IPS-18c (cell line): ENCODE measurements around the gene NUCKS1.

Experiments
- H3K4me3 ChIP-seq: 2 replicates; pipeline ENCODE4 v1.7.0; 2013; ENCODE audit warnings: low read depth, mild to moderate bottlenecking, low read length, moderate library complexity; ENCODE audit not compliant: insufficient read depth
- H3K9me3 ChIP-seq: one replicate; pipeline ENCODE4 v1.6.1; 2013; ENCODE audit warnings: mild to moderate bottlenecking, low read length, moderate library complexity; ENCODE audit not compliant: control insufficient read depth, insufficient read depth

Gene NUCKS1

GRCh38 chr1:205690122-205690756 lies 59.7 kb downstream of the NUCKS1 start:
- no peak overlapping the region for H3K4me3 ChIP-seq
- peaks cover 2% of the 10 kb centered on the region for H3K9me3 ChIP-seq

DNA sequence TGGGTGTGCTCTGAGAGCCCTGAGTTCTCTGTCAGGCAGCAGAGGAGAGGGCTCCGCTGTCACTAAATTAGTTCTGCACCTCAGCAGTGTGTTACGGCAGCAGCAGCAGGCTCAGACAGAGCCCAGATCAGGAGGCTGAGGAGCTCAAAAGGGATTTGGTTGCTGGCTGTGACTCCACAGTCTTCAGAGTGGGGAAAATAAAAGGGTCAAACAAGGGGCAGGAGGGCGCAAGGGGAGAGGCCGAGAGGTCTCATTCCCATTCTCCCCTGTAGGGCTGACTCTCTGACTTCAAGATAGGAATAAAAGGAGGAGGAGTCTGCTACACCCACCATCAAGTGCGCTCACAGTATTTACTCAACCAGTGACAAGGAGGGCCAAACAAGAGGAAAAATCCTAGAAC lies 60.5 kb downstream of the NUCKS1 start:
- peaks cover 2% of the 10 kb centered on the region for H3K9me3 ChIP-seq
- H3K4me3 ChIP-seq: no peak overlapping the region

DNA sequence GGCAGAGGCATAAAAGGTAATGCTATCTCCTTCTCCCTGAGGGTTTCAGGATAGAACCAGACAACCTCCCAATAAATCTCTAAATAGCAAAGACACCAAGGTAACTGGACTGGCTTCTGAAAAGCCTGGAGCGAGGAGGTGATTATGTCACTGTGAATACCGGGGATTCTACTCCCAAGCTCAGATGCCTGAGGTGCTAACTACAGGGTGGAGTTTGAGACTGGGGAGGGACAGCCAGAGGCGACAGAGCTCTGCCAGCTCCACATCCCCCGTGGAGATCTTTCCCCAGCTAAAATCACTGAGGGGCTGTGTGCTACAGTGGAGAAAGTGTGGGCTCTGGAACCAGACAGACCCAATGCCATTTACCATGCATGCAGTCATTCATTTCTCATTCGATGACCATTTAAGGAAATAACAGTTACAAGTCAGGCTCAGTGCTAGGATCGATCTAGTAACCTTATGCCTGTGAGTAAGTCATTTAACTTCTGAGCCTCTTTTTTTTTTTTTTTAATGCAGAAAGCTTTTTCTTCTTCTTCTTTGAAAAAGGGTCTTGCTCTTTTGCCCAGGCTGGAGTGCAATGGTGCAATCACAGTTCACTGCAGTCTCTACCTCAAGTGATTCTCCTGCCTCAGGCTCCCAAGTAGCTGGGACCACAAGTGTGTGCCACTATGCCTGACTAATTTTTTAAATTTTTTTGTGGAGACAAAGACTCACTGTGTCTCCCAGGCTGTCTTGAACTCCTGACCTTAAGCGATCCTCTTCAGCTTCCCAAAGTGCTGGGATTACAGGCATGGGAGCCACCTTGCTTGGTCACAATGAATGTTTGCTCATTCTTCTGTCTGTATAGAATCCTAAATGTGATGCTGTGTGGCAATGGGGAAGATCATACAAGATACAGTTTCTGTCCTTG lies 61.6 kb downstream of the NUCKS1 start:
- no peak overlapping the region for H3K4me3 ChIP-seq
- H3K9me3 ChIP-seq: peaks cover 2% of the 10 kb centered on the region

DNA sequence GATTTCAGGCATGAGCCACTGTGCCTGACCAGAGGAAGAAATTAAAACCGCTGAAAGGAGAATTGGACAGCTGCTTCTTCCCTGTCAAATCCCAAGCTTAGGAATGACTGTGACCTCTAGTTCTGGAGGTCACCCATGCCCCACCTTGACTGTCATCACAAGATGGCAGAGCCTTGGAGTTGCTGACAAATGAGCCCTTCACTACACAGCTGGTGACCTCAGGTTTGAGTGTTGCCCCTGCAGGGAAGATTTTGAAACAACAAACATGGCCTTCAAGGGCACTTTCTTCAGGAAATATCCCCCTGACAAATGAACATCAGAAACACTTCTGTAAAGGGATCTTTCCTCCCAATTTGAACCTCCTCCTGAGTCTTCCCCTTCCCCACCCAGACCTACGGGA lies 62.7 kb downstream of the NUCKS1 start:
- Histone ChIP-seq H3K9me3 (peaks cover 2% of the 10 kb centered on the region), H3K4me3 (no peak overlapping the region)

GRCh38 chr1:205681364-205681763 lies 68.6 kb downstream of the NUCKS1 start:
- H3K4me3 ChIP-seq: no peak overlapping the region

GRCh38 chr1:205680073-205680851 lies 69.7 kb downstream of the NUCKS1 start, which contains the start of gene SLC45A3:
Gene SLC45A3 (minus strand): TSS chr1:205680509. CDS start chr1:205664656, 15,853 bp downstream.
- no peaks in the 10 kb centered on the region for H3K9me3 ChIP-seq
- H3K4me3 ChIP-seq: peak within 1 kb of the TSS; percentile 85

More at GRCh38 chr1:205681364-205681763, 68.6 kb downstream of the NUCKS1 start:
- H3K9me3 ChIP-seq: no peaks in the 10 kb centered on the region

DNA sequence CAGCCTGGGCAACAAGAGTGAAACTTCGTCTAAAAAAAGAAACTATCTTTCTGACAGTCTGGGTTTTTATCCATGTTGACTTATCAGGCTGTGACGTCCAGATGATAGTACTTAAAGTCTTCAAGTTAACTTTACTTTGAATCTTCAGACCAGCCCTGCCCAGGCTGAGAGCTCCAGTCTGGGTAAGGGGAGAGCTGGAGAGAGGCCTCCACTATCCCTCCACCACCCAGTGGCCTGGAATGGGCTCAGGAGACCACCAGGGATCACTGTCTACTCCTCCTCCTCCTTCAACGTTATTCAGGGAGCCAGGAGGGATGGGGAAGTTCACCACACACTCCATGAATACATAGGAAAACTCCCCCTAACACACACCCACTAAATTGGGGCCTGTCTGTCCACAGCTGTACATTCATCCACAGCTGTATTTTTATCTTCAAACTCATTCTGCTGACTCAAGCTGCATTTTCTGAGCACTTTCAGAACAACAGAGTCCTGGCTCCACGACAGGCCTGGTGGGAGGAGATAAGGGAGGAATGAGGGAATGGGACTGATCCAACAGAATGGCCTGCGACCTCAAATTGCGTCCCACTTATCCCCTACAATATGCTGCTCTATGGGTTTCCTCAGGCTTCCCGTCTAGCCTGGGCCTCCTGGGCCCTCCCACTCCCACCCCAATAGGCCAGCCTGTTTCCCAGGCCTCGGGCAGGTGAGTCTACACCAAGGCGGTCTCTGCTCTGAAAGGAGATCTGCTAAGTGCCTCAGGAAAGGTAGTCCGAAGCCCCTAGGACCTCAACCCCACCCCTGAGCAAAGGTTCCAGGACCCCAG lies 71.5 kb downstream of the NUCKS1 start:
- Histone ChIP-seq H3K4me3 (0 out of 2 replicates have a peak overlapping the region, but pooled peaks have one; percentile 85), H3K9me3 (no peaks in the 10 kb centered on the region)

GRCh38 chr1:205677167-205677566 lies 72.8 kb downstream of the NUCKS1 start:
- H3K4me3 ChIP-seq: no peak overlapping the region

DNA sequence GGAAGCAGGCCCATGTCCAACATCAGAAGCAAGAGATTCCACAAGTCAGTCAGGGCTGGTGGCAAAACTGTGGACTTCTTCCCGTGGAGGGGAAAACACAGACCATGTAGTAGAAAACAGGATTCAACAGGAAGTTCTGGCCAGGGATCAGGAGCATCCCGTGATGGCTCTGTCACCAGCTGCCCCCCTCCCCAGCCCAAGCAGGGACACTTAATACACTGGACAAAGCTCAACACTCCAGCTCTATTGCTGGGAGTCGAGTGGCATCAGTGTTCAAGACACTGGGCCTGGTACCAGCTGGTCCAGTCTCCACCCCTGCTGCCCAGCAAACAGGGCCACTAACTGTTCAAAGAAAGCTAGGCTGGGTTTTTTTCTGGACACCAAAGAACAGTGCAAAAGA lies 73.4 kb downstream of the NUCKS1 start:
- Histone ChIP-seq H3K9me3 (no peaks in the 10 kb centered on the region), H3K4me3 (no peak overlapping the region)

More at GRCh38 chr1:205677167-205677566, 72.8 kb downstream of the NUCKS1 start:
- H3K9me3 ChIP-seq: no peaks in the 10 kb centered on the region

- no peaks in the 10 kb centered on the region for H3K9me3 ChIP-seq
- H3K4me3 ChIP-seq: 0 out of 2 replicates have a peak overlapping the region, but pooled peaks have one; percentile 3
Measured at GRCh38 chr1:205676002-205676401, 74.0 kb downstream of the NUCKS1 start.

- Histone ChIP-seq H3K4me3 (no peak overlapping the region), H3K9me3 (no peaks in the 10 kb centered on the region)
Measured at GRCh38 chr1:205675247-205675646, 74.7 kb downstream of the NUCKS1 start.

GRCh38 chr1:205672970-205673369 lies 77.0 kb downstream of the NUCKS1 start:
- H3K9me3 ChIP-seq: no peaks in the 10 kb centered on the region
- H3K4me3 ChIP-seq: no peak overlapping the region

DNA sequence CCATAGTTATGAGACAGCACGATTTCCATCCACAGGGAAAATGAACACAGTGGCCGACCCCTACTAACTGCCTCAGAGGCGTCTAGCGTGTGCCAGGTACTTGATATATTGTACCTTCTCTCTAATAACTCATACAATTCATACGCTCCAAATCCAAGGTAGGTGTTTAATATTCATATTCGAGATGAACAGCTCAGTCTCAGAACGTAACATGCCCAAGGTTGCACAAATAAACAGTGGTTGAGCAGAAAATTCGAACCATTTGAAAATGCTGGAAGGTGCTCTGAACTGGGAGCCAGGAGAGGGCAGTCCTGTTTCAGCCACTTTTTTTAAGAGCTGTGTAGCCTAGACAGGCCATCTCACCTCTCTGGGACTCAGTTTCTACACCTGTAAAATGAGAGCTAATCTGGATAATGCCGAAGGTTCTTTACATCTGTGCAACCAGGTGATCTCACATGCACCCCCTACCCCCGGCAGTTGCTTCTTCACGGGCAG lies 77.5 kb downstream of the NUCKS1 start:
- no peak overlapping the region for H3K4me3 ChIP-seq
- no peaks in the 10 kb centered on the region for H3K9me3 ChIP-seq

- H3K4me3 ChIP-seq: no peak overlapping the region; the same call in 1 of the 2 replicates
- H3K9me3 ChIP-seq: no peaks in the 10 kb centered on the region
Measured at GRCh38 chr1:205670611-205671430, 79.2 kb downstream of the NUCKS1 start.

- Histone ChIP-seq H3K4me3 (peak overlapping the region; percentile 28; the same call in 1 of the 2 replicates), H3K9me3 (no peaks in the 10 kb centered on the region)
Measured at GRCh38 chr1:205670150-205670446, 79.9 kb downstream of the NUCKS1 start.
